ENCODE results near the gene ISYNA1. TPM values are rescaled to one million over a fixed set of nuclear protein-coding genes. Genes with fewer than 3 reads are reported as not detected.

Gene ISYNA1
- total RNA-seq, 1 donor from 2014 or later: 10.2 TPM

GRCh38 chr19:18397242-18398202, 40.4 kb downstream of the ISYNA1 start, which contains the start of gene LRRC25:
LRRC25 (minus strand) TSS chr19:18397622; CDS start chr19:18396963, 659 bp downstream.
- peak; percentile 4 for ATAC-seq
- DNase-seq (ENCODE audit: low spot score): no peak

- DNase-seq (ENCODE audit: low spot score): peak; percentile 86
- ATAC-seq: peak; percentile 80
Observed at GRCh38 chr19:18396471-18397241, 41.3 kb downstream of the ISYNA1 start.

- no peak for ATAC-seq
Observed at GRCh38 chr19:18393836-18394235, 44.1 kb downstream of the ISYNA1 start.

GRCh38 chr19:18392926-18393325, 45.0 kb downstream of the ISYNA1 start:
- DNase-seq (ENCODE audit: low spot score) (no peak), ATAC-seq (no peak)

More at GRCh38 chr19:18393836-18394235, 44.1 kb downstream of the ISYNA1 start:
- DNase-seq (ENCODE audit: low spot score): no peak

GRCh38 chr19:18392417-18392816, 45.5 kb downstream of the ISYNA1 start:
- no peak for DNase-seq (ENCODE audit: low spot score)
- ATAC-seq: peak; percentile 24

GRCh38 chr19:18391509-18392075, 46.3 kb downstream of the ISYNA1 start:
- no peak for ATAC-seq

GRCh38 chr19:18390065-18390907, 47.6 kb downstream of the ISYNA1 start:
- DNase-seq (ENCODE audit: low spot score) (no peak), ATAC-seq (no peak)

More at GRCh38 chr19:18391509-18392075, 46.3 kb downstream of the ISYNA1 start:
- DNase-seq (ENCODE audit: low spot score): no peak

- ATAC-seq (no peak), DNase-seq (ENCODE audit: low spot score) (no peak)
Observed at GRCh38 chr19:18389726-18390064, 48.2 kb downstream of the ISYNA1 start.

- DNase-seq (ENCODE audit: low spot score) (no peak), ATAC-seq (no peak)
Observed at GRCh38 chr19:18388960-18389725, 48.8 kb downstream of the ISYNA1 start.

GRCh38 chr19:18388100-18388959, 49.6 kb downstream of the ISYNA1 start:
- DNase-seq (ENCODE audit: low spot score) (peak; percentile 72), ATAC-seq (peak; percentile 33)

GRCh38 chr19:18386543-18387271, 51.2 kb downstream of the ISYNA1 start:
- DNase-seq (ENCODE audit: low spot score) (peak; percentile 84), ATAC-seq (peak; percentile 63)

- DNase-seq (ENCODE audit: low spot score): peak; percentile 97
- ATAC-seq: peak; percentile 84
Observed at GRCh38 chr19:18385675-18386542, 52.0 kb downstream of the ISYNA1 start, which contains the start of gene GDF15. GDF15 (plus strand) TSS chr19:18386158; CDS start chr19:18386190, 32 bp downstream.

GRCh38 chr19:18385359-18385674, 52.6 kb downstream of the ISYNA1 start:
- ATAC-seq: no peak

GRCh38 chr19:18384775-18385174, 53.2 kb downstream of the ISYNA1 start:
- DNase-seq (ENCODE audit: low spot score): no peak
- no peak for ATAC-seq

More at GRCh38 chr19:18385359-18385674, 52.6 kb downstream of the ISYNA1 start:
- no peak for DNase-seq (ENCODE audit: low spot score)
